Ishikawa (cell line): ENCODE results near the gene GDPD1.

Experiments
- EGR1 ChIP-seq: IDR thresholded peaks from 2 replicates; pipeline ENCODE4 v1.6.1; 2012
- MAX ChIP-seq: IDR thresholded peaks from 2 replicates; pipeline ENCODE4 v1.6.1; 2012
- YY1 ChIP-seq: IDR thresholded peaks from 2 replicates; pipeline ENCODE4 v1.6.1; 2012; ENCODE audit warnings: low read depth

GRCh38 chr17:59296190-59296589 is 75.9 kb downstream of the GDPD1 start:
- TF ChIP-seq MAX: no peak
- no peak for TF ChIP-seq EGR1
- TF ChIP-seq YY1: no peak
